Glomerular visceral epithelial cell (primary cell): ENCODE results near the gene SPSB4.

Experiments used
- DNase-seq: peaks from one replicate; pipeline ENCODE4 v3.0.0-alpha.2; 2016; ENCODE audit errors: extremely low spot score

The SPSB4 gene

GRCh38 chr3:141076036-141076773 lies 25.1 kb downstream of the SPSB4 start:
- DNase-seq = no peak

GRCh38 chr3:141076797-141077571 lies 25.8 kb downstream of the SPSB4 start:
- no peak for DNase-seq

- no peak for DNase-seq
These were observed 26.5 kb downstream of the SPSB4 start for GRCh38 chr3:141077631-141078030.

- DNase-seq = no peak
These were observed 27.1 kb downstream of the SPSB4 start for GRCh38 chr3:141078200-141078599.

DNA sequence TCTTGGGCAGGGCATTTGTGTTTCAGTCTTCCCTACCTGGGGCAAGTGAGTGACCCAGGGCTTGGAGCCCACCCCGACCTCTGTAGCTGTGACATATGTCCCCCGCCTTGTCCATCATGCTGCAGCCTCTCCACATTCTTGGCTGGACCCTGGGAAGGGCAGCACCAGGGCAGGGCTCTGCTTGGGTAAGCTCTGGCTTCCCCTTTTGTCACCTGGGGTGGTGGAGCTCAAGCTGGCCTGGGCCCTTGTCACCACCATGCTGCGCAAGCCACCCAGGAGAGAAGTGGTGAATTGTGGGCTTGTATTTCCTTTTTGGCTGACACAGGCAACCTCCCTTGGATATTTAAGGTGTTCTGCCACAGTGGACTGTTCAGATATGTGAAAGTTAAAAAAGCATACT lies 29.3 kb downstream of the SPSB4 start:
- DNase-seq = no peak

DNA sequence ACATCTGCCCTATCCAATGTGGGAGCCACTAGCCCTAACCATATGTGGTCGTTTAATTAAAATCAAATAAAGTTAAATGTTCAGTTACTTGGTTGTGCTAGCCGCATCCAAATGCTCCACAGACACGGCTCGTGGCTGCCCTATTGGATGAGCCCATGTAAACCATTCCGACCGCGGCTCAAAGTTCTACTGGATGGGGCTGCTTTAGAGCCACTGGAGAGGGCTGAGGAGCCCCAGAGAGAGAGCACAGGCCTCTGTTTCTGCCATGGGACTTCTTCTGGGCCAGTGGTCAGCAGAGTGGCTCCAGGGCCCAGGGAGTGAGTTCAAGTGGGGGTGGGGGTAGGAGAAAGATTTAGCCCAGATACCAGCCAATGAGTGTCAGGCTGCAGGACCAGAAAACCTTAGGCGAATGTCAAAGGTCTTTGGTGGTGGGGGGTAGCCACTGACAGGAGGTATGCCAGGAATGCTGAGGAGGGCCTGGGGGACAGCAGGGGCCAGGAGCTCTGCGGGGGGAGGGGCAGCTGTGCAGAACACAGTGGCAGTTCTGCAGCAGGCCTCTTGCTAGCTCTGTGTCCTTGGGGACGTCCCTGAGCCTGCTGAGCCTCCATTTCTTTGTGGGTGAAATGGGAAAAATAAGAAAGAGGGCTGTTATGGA lies 30.1 kb downstream of the SPSB4 start:
- no peak for DNase-seq

GRCh38 chr3:141082064-141082463 lies 30.9 kb downstream of the SPSB4 start:
- no peak for DNase-seq

DNA sequence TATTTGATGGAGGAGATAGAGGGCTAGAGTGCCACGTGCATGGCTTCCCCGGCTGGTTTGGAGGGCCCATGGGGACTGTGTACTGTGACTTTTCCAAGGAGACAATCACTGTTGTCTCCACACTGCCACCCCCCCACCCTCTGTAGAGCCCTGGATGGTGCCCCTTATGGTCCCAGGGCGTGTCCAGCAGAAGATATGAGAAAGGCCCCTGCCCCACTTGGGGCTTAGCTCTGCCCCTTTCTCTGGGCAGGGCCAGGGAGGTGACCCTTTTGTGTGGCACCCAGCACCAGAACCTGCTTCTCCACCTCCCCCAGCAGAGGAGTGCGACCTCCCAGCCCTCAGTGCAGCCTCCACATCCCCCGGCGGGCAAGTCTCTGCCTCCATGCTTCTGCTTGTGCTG lies 32.1 kb downstream of the SPSB4 start:
- DNase-seq = no peak

- no peak for DNase-seq
These were observed 32.9 kb downstream of the SPSB4 start for GRCh38 chr3:141083836-141084649.

DNA sequence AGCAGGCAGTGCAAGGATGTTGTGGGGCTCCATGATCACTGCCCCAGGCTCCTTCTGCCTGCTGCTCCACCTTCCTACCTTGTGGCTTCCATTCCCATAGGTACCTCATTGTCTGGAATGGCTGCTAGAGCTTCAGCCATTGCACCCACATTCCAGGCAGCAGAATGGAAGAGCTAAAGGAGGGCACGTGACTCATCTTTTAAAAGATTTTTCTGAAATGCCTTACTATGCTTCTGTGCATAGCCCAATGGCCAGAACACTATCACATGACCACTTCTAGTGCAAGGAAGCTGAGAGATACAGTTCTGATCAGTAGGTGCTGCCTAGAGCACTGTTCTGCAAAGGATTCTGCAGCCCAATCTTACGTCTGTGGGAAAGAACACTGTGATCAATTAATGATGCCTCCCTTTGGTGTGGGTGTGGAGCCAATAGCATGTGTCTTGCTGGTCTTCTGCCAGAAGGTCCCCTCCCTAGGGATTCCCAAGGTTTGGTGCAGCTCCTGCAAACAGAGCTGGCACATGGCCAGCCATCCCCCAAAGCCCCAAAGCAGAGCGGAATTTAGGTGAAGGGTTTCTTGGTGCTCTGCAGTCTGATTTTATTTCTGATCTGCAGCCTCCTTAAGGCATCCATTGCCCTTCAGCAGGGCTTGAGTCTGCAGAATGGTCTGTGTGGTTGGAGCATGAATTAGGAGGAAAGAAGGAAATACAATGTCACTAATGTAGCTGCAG lies 34.4 kb downstream of the SPSB4 start:
- DNase-seq = no peak

DNA sequence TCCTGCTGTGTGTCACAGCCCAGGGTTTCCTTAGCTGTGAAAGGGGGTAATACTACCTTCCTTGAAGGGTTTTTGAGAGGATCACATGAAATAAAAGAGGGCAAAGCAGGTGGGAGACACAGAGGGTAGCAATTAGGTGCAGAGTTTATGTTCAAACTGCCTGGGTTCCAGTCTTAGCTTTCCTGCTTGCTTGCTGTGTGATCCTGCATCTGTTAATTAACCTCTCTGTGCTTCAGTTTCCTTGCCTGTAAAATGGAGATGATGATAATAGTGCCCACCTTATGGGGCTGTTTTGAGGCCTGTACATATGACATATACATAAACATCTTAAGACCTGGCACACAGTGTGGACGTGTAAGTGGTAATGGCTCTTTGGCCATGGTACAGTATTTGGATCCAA lies 35.0 kb downstream of the SPSB4 start:
- no peak for DNase-seq

DNA sequence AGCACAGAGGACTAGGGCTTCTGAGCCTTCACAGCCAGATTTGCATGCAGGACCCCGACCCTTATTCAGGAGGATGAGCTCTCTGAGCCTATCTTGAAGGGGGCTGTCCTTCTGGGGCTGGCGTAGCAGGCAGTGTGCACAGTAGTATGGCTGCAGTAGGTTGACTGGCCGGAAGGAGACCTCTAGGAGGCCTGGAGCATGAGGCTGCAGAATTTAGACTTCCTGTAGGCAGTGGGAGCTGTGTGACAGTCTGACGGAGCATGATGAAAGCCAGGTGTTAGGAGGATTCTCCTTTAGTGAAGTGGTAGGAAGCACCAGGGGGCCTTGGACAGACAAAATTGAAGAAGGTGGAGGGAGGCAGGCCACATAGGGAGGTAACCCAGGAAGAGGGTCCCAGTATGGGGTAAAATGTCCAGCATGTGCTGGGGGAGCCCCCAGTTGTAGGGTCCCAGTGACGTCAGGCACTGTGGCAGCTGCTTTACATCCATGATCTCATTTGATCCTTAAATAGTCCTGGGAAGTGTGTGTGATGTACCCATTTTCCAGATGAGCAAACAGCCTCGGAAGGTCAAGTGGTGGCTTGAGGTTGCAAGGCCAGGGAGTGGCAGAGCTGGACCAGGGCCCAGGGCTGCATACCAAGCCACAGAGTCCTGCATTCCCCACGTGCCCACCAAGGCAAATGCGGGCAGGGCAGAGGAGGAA lies 36.1 kb downstream of the SPSB4 start:
- no peak for DNase-seq

DNA sequence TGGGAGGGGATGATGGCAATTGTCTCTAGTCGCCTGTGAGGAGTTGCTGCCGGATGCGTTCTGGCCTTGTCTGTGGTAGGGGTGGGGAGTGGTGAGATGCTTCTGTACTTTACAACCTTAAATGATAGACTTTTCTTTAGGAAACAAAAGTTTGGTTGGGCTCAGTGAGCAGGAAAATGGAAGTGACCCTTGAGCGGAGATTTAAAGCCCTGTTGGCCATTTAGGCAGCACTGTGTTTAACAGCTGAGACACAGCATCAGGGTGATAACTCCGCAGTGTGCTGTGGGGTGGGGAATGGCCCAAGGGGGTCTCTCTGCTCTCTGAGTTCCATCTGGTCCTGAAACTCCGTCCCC lies 36.6 kb downstream of the SPSB4 start:
- no peak for DNase-seq

DNA sequence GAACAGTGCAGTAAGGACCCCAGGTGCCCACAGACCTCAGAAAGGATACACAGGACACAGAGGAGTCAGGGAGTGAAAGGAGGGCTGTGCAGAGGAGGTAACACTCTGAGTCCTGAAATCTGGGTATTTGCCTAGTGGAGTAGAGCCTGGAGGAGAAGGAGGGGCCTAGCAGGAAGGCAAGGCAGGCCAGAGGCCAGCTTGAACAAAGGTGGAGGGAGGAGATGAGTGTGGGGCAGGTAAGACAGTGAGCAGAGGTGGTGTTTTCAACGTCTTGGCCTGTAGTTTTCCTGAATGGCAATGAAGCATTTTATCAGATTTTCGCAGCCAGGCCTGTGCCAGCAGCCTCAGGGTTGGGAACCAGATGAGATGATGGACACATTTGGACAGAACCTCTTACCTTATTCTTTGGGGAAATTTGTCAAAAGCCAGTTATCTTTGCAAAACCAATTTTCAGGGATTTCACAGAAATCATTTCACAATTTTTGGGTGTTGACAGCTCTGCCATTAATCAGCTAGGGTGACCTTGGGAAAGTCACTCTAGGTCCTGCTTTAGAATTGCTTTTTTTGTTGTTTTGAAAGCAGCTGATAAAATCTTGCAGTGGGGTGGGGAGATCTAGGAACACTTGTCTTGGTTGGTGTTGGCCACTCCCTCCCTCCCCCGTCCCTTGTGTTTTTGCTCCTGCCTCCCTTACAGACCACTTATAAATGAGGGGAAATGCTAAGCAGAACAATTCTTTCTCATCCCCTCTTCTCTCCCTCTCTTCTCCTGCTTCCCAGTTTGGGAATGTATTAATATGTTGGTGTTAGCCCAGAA lies 38.4 kb downstream of the SPSB4 start:
- no peak for DNase-seq

DNA sequence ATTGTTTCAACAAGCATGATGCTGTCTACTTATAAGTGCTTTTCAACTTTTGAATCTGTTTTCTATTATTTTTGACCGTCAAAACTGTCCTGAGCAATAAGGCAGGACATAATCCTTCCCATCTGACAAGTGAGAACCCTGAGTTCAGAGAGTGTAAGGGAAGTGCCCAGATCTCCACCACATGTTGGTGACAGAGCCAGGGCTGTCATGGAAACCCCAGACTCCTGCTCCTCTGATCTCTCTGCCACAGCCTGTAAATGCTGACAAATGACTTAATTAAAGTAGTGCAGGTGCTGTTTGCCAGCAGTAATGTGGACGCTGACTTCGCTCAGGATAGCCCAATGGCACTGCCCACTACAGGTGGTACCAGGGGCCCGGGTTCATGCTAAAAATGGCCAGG lies 40.3 kb downstream of the SPSB4 start:
- no peak for DNase-seq

DNA sequence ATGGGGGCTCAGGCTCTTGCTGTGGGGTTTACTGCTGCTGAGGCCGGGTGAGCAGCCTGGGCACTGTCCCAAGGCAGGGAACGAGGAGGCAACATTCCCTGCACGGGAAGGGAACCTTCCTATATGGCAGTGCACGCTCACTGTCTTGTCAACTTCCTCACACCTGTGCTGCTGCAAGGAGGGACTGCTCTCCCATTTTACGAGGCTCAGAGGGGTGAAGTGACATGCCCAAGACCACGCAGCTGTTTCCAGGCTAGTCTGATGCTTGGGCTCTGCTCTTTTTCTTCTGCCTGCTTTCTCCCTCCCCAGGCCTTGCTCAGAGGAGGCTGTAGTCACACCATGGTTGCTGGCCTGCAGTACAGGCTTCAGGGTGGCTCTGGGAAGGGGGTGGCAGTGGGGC lies 41.5 kb downstream of the SPSB4 start:
- no peak for DNase-seq

DNA sequence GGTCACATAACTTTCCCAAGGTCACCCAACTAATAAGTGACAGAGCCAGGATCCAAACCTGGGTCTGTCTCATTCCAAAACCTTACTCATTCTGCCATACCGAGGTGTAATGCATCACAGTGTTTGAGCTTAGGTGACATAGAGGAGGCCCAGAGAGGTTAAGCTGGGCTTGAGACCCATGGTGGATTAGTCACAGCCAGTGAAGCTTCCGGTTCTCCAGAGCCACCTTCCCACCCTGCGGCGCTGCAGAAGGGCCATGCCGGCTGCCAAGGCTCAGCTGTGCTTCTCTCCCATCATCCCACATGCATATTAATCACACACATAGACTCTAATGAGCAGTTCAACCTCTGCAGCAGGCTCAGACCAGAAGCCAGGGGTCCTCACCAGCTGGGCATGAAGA lies 42.2 kb downstream of the SPSB4 start:
- no peak for DNase-seq

DNA sequence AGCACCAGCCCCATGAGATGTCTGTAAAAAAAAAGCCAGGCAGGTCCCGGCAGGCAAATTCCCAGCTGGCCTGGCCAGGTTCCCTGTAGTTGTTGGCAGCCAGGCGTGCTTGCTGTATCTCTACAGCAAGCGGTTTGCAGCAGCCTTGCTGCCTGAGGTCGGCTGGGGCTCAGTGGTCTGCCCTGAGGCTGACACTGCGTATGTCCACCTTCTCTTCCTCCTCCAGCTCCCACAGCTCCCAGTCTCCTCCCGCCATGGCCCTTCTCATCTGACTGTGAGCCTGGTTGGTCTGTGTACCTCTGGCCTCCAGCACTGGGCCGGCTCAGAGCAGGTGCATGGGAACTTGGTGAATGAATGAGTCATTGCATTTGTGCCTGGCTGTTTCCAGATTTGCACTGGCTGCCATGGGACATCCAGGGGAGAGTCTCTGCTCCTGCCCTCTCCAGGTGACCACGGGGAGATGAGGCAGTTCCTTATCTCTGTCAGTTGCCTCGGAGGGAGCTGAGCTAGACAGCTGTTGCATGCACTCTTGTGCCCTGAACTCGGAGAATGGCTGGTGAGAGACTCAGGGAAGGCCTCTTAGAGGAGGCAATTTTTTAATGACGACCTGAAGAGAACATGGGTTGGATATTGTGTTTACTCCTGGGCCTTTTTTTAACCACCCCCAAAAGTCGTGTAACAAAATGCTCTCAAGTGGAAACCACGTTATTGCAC lies 43.0 kb downstream of the SPSB4 start:
- no peak for DNase-seq

- DNase-seq = no peak
These were observed 43.8 kb downstream of the SPSB4 start for GRCh38 chr3:141094790-141095545.
